Measurements from ENCODE around the gene RCC1.
"Not testable (repeated sequence)": the region's sequence is repeated elsewhere in the genome, so short reads cannot be mapped to it uniquely, and the experiment has no call there.

Gene RCC1

GRCh38 chr1:28540651-28541050 lies 34.8 kb downstream of the RCC1 start:
- CTCF ChIA-PET: no interaction called here
- no peak for DNase-seq (ENCODE audit: extremely low spot score)
- POLR2A ChIA-PET: no interaction called here
- no peak for TF ChIP-seq CTCF (IDR thresholded peaks at IDR 0.05; ENCODE audit: control extremely low read depth, extremely low read depth, low read depth, missing control alignments)

- DNase-seq (ENCODE audit: extremely low spot score); POLR2A ChIA-PET: not testable (repeated sequence)
- CTCF ChIA-PET: interaction anchor here (1.2 kb wide), 1 partner anchor 12 kb away, joined by 5 read pairs; the partner anchor contains the start of gene TRNAU1AP
Measured at GRCh38 chr1:28541414-28542015, 35.7 kb downstream of the RCC1 start.

DNA sequence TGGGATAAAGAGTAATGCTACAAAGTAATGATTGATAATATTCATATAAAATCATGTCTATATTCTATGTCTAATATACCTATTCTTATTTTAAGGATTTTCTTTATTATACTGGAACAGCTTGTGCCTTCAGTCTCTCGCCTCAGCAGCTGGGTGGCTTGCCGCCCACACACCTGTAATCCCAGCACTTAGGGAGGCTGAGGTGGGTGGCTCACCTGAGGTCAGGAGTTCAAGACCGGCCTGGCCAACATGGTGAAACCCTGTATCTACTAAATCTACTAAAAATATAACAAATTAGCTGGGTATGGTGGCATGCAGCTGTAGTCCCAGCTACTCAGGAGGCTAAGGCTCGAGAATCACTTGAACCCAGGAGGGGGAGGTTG lies 39.4 kb downstream of the RCC1 start:
- CTCF ChIA-PET: interaction anchor here (1.4 kb wide), 1 partner anchor 27 kb away, joined by 4 read pairs; no protein-coding TSS in a partner anchor

GRCh38 chr1:28548318-28548717 lies 42.5 kb downstream of the RCC1 start:
- ChIA-PET CTCF (interaction anchor here (1.1 to 1.7 kb wide), 3 partner anchors 24 to 56 kb away, joined by 4 to 7 read pairs (median 5); no protein-coding TSS in a partner anchor), POLR2A (interaction anchor here (0.6 to 1.0 kb wide), 3 partner anchors 33 to 302 kb away, joined by 4 to 6 read pairs (median 6); no protein-coding TSS in a partner anchor)
- no peak for TF ChIP-seq CTCF (IDR thresholded peaks at IDR 0.05; ENCODE audit: control extremely low read depth, extremely low read depth, low read depth, missing control alignments)
- DNase-seq (ENCODE audit: extremely low spot score): no peak

More for the DNA sequence above, 39.4 kb downstream of the RCC1 start:
- TF ChIP-seq CTCF (IDR thresholded peaks at IDR 0.05; ENCODE audit: control extremely low read depth, extremely low read depth, low read depth, missing control alignments): no peak
- no peak for DNase-seq (ENCODE audit: extremely low spot score)
- POLR2A ChIA-PET: no interaction called here

DNA sequence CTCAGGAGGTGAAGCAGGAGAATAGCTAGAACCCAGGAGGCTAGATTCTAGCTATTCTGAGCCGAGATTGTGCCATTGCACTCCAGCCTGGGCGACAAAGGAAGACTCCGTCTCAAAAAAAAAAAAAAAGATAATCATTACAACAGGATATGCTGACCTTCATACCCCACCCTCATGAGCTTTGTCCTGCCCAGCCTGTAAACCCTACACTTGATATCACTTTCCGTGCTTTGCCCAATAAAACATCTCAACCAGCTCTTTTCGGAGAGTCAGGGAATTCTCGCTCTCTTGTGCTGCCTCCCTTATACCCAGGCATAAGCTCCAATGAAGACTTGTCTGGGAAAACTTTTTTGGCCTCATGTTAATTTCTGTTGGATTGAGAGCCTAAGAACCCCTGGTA lies 45.5 kb downstream of the RCC1 start:
- DNase-seq (ENCODE audit: extremely low spot score): no peak
- POLR2A ChIA-PET: interaction anchor here (0.6 to 1.1 kb wide), 3 partner anchors 30 to 46 kb away, joined by 3 to 4 read pairs (median 4); partner anchors contain the start of gene RCC1
- CTCF ChIA-PET: interaction anchor here (0.6 to 1.4 kb wide), 3 partner anchors 19 to 52 kb away, joined by 3 to 4 read pairs (median 3); no protein-coding TSS in a partner anchor
- TF ChIP-seq CTCF (IDR thresholded peaks at IDR 0.05; ENCODE audit: control extremely low read depth, extremely low read depth, low read depth, missing control alignments): no peak

DNA sequence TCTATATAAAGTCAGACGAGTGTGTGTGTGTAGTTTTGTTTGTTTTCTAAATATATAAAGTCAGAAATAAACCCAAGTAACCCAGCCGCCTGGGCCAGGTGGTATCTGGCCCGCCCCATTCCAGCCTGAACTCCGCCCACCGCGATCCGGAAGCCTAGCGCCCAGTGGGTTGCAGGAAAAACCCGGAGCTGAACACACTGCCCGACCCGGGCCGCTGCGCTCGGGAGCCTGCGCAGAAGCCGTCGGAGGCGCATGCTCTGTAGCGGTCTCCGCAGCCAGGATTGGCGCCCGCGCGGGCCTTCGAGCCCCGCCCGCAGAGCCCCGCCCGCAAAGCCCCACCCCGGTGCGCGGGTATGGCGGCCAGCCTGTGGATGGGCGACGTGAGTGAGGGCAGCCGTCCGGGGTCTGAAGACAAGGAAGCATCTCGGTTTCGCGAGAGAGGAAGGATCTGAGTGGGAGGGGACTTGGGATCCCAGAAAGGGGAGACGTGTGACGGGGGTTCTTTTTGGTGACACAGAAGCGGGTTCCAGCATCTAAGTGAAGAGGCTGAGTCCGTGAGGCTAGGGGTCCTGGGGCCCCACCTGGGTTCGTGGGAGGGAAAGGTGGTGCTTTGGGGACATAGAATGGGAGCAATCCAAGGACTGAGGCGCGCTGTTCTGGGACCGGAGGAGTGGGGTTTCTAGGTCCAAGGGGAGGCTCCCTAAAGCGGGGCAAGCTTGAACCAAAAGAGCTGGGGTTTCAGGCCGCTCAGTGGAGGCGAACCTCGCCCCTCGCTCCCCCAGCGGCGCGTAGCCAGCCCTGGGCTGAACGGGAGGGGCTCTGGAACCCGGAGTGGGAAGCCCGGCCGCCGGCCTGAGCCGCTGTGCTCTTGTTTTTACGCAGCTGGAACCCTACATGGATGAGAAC lies 47.2 kb downstream of the RCC1 start, which contains the start of gene TRNAU1AP:
Gene TRNAU1AP, plus strand, starts transcription at position 328 of the 906 bp plus-strand sequence. Its CDS starts 26 bp downstream, at position 354.
- ChIA-PET CTCF (interaction anchor here (0.7 to 2.0 kb wide), 9 partner anchors 11 to 143 kb away, joined by 3 to 7 read pairs (median 3); no protein-coding TSS in a partner anchor), POLR2A (interaction anchor here (1.1 to 2.5 kb wide), 4 partner anchors 24 to 96 kb away, joined by 3 to 64 read pairs (median 5); partner anchors contain the start of genes RNU11 and TAF12)
- TF ChIP-seq CTCF (IDR thresholded peaks at IDR 0.05; ENCODE audit: control extremely low read depth, extremely low read depth, low read depth, missing control alignments): peak; percentile 0
- DNase-seq (ENCODE audit: extremely low spot score): peak; percentile 97

All from GM10248 (cell line).